Stimulated activated CD4-positive, alpha-beta T cell treated with anti-CD3 and anti-CD28 coated beads, Interleukin-4, amount 100 ng/mL, for 1 hour (primary cell): ENCODE measurements around the gene FLOT1.
"Not testable (repeated sequence)": the region's sequence is repeated elsewhere in the genome, so short reads cannot be mapped to it uniquely, and the experiment has no call there.

ENCODE experiments used
- DNase-seq: peaks from one replicate; pipeline ENCODE4 v3.0.0-alpha.2; 2020

Gene FLOT1

DNA sequence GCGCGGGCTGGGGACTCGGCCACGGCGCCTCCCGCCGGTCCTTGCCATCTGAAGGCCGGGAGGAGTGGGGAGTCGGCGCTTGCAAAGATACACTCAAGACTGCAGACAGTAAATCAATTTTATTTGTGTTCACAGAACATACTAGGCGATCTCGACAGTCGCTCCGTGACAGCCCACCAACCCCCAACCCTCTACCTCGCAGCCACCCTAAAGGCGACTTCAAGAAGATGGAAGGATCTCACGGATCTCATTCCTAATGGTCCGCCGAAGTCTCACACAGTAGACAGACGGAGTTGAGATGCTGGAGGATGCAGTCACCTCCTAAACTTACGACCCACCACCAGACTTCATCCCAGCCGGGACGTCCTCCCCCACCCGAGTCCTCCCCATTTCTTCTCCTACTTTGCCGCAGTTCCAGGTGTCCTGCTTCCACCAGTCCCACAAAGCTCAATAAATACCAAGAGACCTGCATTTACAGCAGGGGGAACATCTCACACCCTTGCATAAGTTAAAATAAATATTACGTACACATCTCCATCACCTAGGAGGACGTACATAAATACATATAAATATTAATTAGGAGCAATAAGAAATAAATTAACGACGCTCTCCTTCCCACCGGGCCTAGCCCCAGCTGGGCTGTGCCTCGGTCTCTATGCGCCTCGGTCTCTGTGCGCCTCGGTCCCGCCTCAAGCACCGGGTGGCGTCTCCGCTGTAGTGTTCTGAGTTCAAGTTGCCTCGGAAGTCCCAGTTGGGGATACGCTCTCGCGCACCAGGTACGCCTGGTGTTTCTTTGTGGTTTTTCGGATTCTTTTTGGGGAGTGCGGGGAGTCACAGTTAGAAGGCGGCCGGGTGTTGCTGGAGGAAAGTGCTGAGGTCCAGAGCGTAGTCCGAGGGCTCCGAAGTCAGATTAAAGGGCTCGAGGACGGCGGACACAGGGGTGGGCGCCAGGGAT lies 889 bp upstream of the FLOT1 start:
- DNase-seq, result no peak

DNA sequence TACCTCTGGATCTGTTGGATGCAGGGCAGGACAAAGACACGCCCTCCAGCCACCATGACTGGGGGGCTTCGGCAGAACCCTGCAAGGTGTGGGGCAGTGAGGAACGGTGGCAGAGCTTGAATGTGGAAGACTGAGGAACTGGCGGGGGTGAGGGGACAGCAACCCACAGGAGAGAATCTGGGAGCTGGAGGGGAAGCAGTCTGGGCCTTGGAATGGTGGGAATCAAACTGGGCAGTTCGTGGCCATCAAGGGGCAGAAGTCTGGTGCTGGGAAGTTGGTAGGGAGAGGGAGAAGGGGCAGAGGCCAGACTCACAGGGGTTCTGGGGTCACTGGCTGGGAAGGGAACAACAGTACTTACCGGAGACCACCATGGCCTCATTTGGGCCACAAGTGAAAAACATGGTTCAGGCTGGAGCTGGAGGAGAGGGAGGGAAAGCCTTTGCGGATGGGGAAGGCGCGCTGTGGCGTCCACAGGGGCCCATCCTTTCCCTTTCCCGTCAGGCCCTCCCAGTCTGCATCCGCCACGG lies 635 bp downstream of the FLOT1 start:
- peak; percentile 55 for DNase-seq

DNA sequence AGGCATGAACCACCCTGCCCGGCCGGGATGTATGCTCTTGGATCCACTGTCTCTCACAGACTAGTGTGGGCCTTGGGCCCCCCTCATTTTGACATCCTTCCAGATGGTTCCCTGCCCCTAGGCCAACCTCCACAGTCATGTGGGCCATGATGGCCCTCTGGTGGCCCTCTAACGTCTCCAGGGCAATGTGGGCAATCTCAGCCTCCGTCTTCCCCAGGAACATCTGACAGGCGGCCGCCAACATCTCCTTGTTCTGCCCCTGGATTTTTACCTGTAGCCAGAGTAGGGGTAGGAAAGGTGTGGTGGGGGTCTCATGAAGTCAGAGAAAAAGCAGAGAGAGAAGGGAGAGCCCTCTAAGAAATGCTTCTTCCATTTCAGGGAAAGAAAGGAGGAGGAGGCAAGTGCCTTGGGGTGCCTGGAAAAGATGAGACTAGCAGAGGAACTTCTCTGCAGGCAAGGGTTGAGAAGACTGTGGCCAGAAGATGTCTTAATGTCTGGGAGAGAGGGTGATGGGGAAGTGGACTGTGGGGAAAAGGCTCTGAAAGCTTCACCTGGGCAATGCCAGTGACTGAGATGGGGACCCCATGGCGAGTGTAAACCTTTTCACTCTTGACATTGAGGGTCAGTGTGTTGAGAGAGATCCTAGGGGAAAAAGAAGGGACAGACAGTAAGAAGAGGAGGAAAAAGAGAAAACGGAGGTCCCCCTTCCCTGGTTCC lies 1.3 kb downstream of the FLOT1 start:
- no peak for DNase-seq

DNA sequence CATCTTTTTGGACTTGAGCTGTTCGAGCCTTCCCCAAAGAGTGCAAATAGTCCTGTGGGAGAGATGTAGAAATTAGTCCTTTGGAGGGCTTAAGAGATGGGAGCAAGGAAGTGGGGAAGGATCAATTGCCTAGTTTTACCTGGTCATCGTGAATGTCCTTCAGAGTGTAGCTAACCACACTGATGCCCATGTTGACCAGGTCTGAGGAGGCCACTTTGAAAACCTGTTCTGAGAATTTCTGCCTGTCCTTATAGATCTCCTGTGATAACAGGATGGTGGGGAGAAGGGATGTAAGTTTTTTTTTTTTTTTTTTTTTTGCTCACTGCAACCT lies 2.0 kb downstream of the FLOT1 start:
- DNase-seq, result no peak

DNA sequence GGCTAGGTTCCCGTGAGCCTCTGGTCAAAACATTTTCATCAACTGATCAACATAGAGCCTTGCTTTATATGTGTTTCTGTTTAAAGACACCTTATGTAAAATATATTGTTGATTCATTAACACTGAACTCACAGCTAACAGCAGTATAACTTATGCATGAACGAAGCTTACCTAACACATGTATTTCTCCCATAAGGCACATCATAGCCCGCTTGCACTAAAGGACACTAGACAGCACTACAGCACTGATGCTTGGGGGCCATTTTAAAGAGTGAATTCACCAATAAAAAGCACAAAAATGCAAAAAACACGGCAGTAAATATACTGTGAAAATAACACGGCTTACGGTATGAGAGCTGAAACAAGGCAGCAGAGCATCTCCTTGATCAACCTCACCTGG lies 4.0 kb downstream of the FLOT1 start:
- no peak for DNase-seq

DNA sequence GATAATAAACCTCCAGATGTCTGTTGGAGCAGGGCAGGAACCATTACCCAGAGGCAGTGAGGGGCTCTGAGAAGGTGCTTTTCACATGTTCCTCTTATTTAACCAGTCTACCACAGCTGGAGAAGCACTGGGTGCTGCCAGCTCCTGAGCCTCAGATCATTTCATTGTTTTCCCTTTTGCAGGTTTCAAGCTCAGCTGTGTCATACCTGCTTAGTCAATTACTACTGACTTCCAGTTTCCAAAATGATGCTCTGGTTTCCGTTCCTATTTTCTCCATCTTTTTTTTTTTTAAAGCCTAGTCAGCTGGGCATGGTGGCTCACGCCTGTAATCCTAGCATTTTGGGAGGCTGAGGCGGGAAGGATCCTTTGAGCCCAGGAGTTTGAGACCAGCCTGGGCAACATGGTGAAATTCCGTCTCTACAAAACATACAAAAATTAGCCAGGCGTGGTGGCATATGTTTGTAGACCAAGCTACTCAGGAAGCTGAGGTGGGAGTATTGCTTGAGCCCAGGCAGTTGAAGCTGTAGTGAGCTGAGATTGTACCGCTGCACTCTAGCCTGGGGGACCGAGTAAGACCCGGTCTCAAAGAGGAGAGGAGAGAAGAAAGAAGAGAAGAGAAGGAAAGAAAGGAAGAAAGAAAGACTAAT lies 6.7 kb downstream of the FLOT1 start:
- no peak for DNase-seq

DNA sequence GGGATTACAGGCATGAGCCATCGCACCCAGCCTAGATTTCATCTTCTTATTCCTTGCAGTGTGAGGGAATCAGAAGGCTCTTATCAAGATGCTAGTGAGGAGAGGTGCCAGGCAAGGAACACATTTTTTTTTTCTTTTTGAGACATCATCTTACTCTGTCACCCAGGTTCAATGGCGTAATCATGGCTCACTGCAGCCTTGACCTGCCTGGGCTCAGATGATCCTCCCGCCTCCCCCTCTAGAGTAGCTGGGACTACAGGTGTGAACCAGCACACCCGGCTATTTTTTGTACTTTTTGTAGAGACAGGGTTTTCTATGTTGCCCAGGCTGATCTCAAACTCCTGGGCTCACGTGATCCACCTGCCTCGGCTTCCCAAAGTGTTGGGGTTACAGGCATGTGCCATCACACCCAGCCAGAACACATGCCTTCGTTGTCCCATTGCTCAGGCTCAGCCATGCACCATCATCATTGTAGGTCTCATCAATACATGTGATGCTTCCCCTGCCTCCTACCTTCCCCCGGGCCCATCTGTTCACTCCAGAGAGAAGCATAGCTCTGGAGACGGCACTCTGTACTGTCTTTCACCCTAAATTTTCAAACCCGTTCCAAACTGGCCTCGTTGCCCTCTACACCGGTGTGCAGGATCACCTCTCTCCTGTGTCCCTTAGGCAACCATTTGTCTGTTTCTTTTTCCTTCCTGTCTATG lies 10.1 kb downstream of the FLOT1 start:
- DNase-seq, result no peak

DNA sequence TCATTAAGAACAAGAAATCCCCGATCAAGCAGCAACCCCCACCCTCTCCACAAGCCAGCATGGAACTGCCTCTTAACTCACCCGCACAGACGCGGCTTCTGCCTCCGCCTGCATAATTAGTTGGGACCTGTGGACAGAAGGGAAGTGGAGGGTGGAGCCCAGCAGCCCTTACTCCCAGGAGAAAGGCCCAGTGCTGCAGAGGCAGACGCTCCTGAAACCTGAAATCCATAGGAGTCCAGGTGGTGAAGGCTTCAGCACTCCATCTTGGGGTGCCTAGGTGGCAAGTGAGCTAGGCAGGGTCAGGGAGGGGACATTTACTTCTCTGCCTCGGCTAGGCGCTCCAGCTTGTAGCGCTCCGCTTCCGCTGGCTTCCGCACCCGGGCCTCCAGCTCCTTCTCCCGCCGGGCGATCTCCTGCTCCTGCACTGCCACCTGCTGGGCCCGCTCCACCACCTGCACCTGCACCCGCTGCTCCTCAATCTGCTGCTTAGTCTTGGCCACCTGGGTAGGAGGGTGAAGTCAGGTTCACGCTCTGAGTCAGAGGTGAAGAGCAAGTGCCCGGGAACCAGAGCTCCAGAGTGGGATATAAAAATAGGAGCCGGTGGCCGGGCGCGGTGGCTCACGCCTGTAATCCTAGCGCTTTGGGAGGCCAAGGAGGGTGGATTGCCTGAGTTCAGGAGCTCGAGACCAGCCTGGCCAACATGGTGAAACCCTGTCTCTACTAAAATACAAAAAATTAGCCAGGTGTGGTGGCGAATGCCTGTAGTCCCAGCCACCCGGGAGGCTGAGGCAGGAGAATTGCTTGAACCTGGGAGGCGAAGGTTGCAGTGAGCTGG lies 11.7 kb downstream of the FLOT1 start:
- peak; percentile 87 for DNase-seq

DNA sequence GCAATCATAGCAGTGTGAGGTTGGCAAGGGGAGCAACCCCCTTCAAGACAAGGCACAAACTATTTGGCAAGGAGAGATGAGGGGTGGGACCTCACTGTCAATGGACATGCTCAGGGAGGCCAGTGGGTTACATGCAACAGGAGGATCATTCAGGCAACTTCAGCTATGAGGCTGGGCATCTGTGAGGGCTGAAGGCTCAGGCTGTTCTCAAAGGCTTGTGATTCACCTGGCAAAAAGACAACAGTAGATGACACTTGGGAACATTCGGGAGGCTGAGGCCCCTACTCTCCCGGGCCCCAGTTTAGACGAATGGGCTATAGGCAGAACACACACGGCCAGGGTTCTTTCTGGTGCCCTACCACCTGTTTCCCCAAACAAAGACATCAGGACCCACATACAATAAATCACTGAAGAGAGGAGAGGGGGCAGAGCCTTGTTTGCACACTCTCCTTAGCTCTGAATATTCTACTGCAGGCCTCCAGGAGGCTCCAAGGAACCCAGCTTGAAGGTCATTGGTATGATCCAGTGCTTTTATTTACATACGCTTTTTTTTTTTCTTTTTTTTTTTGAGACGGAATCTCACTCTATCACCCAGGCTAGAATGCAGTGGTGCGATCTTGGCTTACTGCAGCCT lies 14.4 kb downstream of the FLOT1 start:
- no peak for DNase-seq

DNA sequence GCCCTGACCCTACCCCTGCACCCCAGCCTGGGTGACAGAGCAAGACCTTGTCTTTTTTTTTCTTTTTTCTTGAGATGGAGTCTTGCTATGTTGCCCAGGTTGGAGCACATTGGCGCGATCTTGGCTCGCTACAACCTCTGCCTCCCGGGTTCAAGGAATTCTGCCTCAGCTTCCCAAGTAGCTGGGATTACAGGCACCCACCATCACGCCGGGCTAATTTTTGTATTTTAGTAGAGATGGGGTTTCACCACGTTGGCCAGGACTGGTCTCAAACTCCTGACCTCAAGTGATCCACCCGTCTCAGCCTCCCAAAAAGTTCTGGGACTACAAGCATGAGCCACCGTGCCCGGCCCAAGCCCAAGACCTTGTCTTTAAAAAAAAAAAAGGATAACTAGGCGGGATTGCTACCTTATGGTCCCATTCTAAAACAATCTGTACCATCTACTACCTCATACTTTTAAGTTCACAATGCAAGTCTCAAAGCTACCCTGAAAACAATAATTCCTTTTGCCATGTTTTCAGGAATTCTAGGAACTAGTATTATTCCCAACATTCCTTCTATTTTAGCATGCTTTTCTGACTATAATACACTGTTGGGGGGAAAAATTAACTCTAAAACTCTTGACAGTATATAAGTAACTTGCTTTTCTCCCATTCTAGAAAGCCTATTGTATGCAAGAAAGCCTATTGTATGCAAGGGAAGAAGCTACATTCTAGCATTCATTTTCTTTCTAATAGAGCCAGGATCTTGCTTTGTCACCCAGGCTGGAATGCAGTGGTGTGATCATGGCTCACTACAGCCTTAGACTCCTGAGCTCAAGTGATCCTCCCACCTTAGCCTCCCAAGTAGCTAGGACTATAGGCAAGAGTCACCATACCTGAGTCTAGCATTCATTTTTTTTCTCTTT lies 15.7 kb downstream of the FLOT1 start:
- no peak for DNase-seq

DNA sequence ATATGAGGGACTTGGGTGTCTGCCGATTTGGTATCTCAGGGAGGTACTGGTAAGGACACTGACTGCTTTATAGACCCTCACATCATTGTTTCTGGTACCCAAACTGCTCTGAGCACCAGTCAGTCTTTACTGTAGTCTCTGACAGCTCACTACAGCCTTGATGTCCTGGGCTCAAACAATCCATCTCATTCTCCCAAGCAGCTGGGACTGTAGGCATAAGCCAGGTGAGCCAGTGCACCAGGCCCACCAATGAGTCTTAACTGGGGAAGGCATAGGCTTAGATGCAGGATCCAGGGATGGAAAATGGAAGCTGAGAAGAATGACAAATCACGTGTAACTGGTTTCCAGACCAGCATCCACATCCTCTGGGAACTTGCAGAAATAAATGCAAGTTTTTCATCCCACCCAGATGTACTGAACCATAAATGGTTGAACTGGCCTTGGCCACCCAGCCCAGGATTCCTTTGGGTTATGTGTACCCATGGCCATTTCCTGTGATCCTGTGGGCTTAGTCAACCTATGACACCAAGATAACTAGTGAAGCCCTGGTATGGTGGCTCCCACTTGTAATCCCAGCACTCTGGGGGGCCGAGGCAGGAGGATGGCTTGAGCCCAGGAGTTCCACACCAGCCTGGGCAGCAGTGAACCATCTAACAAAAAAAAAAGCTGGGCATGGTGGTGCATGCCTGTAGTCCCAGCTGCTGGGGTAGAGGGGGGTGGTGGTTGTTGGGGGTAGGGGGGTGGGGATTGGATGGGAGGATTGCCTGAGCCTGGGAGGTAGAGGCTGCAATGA lies 16.6 kb downstream of the FLOT1 start:
- DNase-seq, result no peak

DNA sequence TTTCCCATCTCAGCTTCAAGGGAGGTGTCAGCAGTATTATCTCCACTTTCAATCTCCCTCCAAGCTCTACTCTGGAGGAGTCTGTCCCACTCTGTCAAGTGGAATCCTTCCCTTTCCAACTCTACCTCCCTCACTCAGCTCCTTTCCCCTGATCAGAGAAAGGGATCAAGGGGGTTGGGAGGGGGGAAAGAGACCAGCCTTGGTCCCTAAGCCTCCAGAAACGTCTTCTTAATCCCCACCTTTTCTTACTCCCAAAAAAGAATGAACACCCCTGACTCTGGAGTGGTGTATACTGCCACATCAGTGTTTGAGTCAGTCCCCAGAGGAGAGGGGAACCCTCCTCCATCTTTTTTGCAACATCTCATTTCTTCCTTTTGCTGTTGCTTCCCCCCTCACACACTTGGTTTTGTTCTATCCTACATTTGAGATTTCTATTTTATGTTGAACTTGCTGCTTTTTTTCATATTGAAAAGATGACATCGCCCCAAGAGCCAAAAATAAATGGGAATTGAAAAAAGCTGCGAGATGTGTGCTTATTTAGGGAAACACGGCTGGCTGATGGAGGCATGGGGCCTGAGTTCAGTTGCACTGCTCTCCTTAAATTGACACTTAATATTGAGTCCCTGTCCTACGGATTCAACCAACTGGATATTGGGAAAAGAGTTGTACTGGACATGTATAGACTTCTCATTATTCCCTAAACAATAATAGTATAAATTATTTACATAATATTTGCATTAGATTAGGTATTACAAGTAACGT lies 17.4 kb downstream of the FLOT1 start:
- no peak for DNase-seq

DNA sequence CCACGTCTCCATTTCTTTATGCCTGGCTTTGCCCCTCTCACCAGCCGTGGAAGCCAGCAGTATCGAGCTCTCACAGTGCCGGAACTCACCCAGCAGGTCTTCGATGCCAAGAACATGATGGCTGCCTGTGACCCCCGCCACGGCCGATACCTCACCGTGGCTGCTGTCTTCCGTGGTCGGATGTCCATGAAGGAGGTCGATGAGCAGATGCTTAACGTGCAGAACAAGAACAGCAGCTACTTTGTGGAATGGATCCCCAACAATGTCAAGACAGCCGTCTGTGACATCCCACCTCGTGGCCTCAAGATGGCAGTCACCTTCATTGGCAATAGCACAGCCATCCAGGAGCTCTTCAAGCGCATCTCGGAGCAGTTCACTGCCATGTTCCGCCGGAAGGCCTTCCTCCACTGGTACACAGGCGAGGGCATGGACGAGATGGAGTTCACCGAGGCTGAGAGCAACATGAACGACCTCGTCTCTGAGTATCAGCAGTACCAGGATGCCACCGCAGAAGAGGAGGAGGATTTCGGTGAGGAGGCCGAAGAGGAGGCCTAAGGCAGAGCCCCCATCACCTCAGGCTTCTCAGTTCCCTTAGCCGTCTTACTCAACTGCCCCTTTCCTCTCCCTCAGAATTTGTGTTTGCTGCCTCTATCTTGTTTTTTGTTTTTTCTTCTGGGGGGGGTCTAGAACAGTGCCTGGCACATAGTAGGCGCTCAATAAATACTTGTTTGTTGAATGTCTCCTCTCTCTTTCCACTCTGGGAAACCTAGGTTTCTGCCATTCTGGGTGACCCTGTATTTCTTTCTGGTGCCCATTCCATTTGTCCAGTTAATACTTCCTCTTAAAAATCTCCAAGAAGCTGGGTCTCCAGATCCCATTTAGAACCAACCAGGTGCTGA lies 18.4 kb downstream of the FLOT1 start:
- DNase-seq, result not testable (repeated sequence)

DNA sequence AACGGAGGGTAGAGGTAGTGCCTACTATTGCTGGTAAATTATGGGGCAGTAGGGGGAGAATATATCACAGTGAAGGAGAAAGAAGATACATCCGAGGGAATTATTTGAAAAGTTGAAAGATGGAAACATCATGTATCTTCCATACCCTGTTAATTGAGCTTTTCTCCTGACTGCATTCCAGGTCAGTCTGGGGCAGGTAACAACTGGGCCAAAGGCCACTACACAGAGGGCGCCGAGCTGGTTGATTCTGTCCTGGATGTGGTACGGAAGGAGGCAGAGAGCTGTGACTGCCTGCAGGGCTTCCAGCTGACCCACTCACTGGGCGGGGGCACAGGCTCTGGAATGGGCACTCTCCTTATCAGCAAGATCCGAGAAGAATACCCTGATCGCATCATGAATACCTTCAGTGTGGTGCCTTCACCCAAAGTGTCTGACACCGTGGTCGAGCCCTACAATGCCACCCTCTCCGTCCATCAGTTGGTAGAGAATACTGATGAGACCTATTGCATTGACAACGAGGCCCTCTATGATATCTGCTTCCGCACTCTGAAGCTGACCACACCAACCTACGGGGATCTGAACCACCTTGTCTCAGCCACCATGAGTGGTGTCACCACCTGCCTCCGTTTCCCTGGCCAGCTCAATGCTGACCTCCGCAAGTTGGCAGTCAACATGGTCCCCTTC lies 19.2 kb downstream of the FLOT1 start:
- not testable (repeated sequence) for DNase-seq

DNA sequence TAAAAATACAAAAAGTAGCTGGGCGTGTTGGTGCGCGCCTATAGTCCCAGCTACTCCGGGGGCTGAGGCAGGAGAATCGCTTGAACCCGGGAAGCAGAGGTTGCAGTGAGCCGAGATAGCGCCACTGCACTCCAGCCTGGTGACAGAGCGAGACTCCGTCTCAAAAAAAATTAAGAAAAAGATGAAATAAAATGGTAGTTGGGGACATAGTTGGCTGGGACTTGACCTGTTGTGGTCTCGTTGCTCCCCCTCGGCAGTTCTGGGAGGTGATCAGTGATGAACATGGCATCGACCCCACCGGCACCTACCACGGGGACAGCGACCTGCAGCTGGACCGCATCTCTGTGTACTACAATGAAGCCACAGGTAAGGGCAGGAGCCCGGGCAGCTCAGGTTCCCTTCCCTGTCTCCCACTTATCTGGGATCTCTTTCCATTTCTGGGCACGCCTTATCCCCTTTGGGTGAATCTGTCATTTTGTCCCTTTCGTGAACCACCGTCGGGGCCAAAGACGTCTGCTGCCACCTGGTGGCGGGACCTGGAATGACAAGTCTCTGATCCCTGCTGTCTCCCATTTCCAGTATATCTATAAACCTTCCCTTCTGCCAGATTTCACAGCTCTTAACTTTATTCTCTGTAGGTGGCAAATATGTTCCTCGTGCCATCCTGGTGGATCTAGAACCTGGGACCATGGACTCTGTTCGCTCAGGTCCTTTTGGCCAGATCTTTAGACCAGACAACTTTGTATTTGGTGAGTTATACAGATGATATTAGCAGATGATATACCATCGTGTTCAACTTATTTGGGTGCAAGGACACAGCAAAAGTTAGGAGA lies 20.0 kb downstream of the FLOT1 start:
- DNase-seq, result peak; percentile 86

DNA sequence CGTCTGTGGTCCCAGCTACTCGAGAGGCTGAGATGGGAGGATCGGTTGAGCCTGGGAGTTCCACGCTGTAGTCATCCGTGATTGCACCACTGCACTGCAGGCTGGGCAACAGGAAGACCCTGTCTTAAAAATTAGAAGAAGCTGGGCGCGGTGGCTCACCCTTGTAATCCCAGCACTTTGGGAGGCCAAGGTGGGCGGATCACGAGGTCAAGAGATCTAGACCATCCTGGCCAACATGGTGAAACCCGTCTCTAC lies 20.5 kb downstream of the FLOT1 start:
- not testable (repeated sequence) for DNase-seq
